K562 (cell line): Measurements from ENCODE around the gene SH3PXD2B. TPM values are rescaled to one million over a fixed set of nuclear protein-coding genes. Genes with fewer than 3 reads are reported as not detected.

ENCODE experiments used
- ATAC-seq: fragments of 200-7000 bp; cut with Tn5 transposase; 3 replicates; pipeline ENCODE4 v1.9.1; 2020; ENCODE audit warnings: moderate library complexity
- BruUV-seq: library from RNA; stranded (reverse); fragments of 400-500 nt; replicated peaks from 2 replicates; lab custom pipeline; 2021; lab: Mats Ljungman, UMichigan
- CTCF ChIA-PET: fragments of 300-600 bp; formaldehyde crosslinking; extraction: SDS; loops from one replicate; lab custom pipeline; 2021; ENCODE audit warnings: low intra/inter-chr PET ratio; lab: Yijun Ruan, JAX
- POLR2A ChIA-PET: fragments of 300-600, 350-650 bp; sonication (Branson Sonifier 250); formaldehyde crosslinking; extraction: SDS; loops from one replicate; lab custom pipeline; 2021; ENCODE audit warnings: antibody characterized with exemption, inconsistent platforms; lab: Yijun Ruan, JAX
- DNase-seq, 4 experiments: peaks; one replicate each; pipeline versions ENCODE4 v3.0.0 to v3.0.0-alpha.2; 2011 to 2018; ENCODE audit warnings: low spot score in 3 of 4, mixed read lengths in 3 of 4; ENCODE audit errors: extremely low read depth in 1 of 4
- FAIRE-seq: peaks from 2 replicates; lab custom pipeline; 2011; peaks lifted over from hg19 to GRCh38; lab: Jason Lieb, UNC
- H2AFZ ChIP-seq: 2 replicates; pipeline ENCODE4 v1.6.0; 2011; ENCODE audit warnings: low read depth, low read length, control low read depth, inconsistent platforms
- H3K27ac ChIP-seq: fragments of 200-600 bp; 3 replicates; pipeline ENCODE4 v1.8.0; 2011; ENCODE audit warnings: low read depth, mild to moderate bottlenecking, control low read depth, inconsistent platforms, low read length, moderate library complexity, mixed read lengths; ENCODE audit errors: extremely low read depth
- H3K27me3 ChIP-seq, 2 experiments: fragments of 300-600 bp in 1 of 2; 2 replicates in 1 of 2; 3 replicates in 1 of 2; pipeline versions ENCODE4 v1.6.0 to v1.8.0; 2011; ENCODE audit warnings: inconsistent platforms in 2 of 2, low read length in 2 of 2, mild to moderate bottlenecking in 1 of 2, mixed read lengths in 1 of 2, moderate library complexity in 1 of 2; ENCODE audit not compliant: control insufficient read depth in 2 of 2, insufficient read depth in 2 of 2
- H3K36me3 ChIP-seq: fragments of 300-600 bp; 3 replicates; pipeline ENCODE4 v1.8.0; 2011; ENCODE audit warnings: mild to moderate bottlenecking, low read length, inconsistent platforms; ENCODE audit not compliant: control insufficient read depth, insufficient read depth
- H3K4me1 ChIP-seq, 2 experiments: fragments of 200-600 bp in 1 of 2; replicated peaks in 1 of 2; 2 replicates in 1 of 2; 3 replicates in 1 of 2; pipeline versions ENCODE4 v1.5.1 to v1.8.0; 2011; ENCODE audit warnings: inconsistent platforms in 2 of 2, low read length in 2 of 2, mild to moderate bottlenecking in 1 of 2, mixed read lengths in 1 of 2, moderate library complexity in 1 of 2; ENCODE audit not compliant: control insufficient read depth in 2 of 2, insufficient read depth in 2 of 2
- H3K4me2 ChIP-seq: 2 replicates; pipeline ENCODE4 v1.6.1; 2011; ENCODE audit warnings: low read length, control low read depth, inconsistent platforms, mixed read lengths; ENCODE audit not compliant: insufficient read depth
- H3K4me3 ChIP-seq: fragments of 200-600 bp; sonication (generic), shearing (Covaris generic); 2 replicates; pipeline ENCODE4 v1.5.1; 2016; ENCODE audit warnings: control low read depth, inconsistent platforms
- H3K79me2 ChIP-seq: fragments of 200-600 bp; 3 replicates; pipeline ENCODE4 v1.8.0; 2011; ENCODE audit warnings: low read length, inconsistent platforms; ENCODE audit not compliant: control insufficient read depth, insufficient read depth
- H3K9ac ChIP-seq, 2 experiments: 2 replicates each; pipeline versions ENCODE4 v1.6.0 to v1.6.1; 2011; ENCODE audit warnings: low read depth in 2 of 2, low read length in 2 of 2, control low read depth in 1 of 2, inconsistent platforms in 1 of 2, mild to moderate bottlenecking in 1 of 2, mixed read lengths in 1 of 2; ENCODE audit not compliant: insufficient read depth in 1 of 2
- H3K9me1 ChIP-seq: one replicate; pipeline ENCODE4 v1.6.0; 2011; ENCODE audit warnings: inconsistent platforms, mild to moderate bottlenecking, low read length, moderate library complexity; ENCODE audit not compliant: control insufficient read depth, insufficient read depth
- H3K9me3 ChIP-seq: replicated peaks from 2 replicates; pipeline ENCODE4 v1.5.1; 2011; ENCODE audit warnings: low read depth, low read length, inconsistent platforms; ENCODE audit not compliant: control insufficient read depth, insufficient read depth
- H4K20me1 ChIP-seq: replicated peaks from 2 replicates; pipeline ENCODE4 v1.6.1; 2011; ENCODE audit warnings: low read length, inconsistent platforms, mixed read lengths; ENCODE audit not compliant: control insufficient read depth, insufficient read depth
- CREBBP ChIP-seq: IDR thresholded peaks from one replicate; pipeline ENCODE4 v1.6.1; 2012; ENCODE audit warnings: low read depth, mild to moderate bottlenecking, control low read depth, inconsistent platforms, low read length
- CUX1 ChIP-seq: fragments of 200-800 bp; sonication (Bioruptor generic); IDR thresholded peaks from 2 replicates; pipeline ENCODE4 v1.6.1; 2016; ENCODE audit warnings: missing genetic modification characterization, missing compliant biosample characterization
- CXXC5 ChIP-seq: fragments of 250-450 bp; sonication (Bioruptor Pico); IDR thresholded peaks from 2 replicates; pipeline ENCODE4 v1.8.0; 2022; ENCODE audit warnings: inconsistent platforms, mild to moderate bottlenecking, moderate library complexity
- JUNB ChIP-seq: fragments of 450-650 bp; formaldehyde crosslinking; conservative IDR thresholded peaks from 2 replicates; pipeline ENCODE4 v1.4.0; 2020; ENCODE audit warnings: mild to moderate bottlenecking
- KDM2B ChIP-seq: fragments of 250-450 bp; sonication (Bioruptor Pico); IDR thresholded peaks from 2 replicates; pipeline ENCODE4 v1.8.0; 2021; ENCODE audit warnings: mild to moderate bottlenecking, moderate library complexity
- KLF13 ChIP-seq: fragments of 450-650 bp; IDR thresholded peaks from 2 replicates; pipeline ENCODE4 v1.6.1; 2016; ENCODE audit warnings: missing genetic modification characterization, low read depth, mild to moderate bottlenecking, missing compliant biosample characterization, moderate library complexity, borderline replicate concordance
- L3MBTL2 ChIP-seq: fragments of 450-650 bp; IDR thresholded peaks from 2 replicates; pipeline ENCODE4 v1.6.1; 2016; ENCODE audit warnings: mild to moderate bottlenecking, moderate library complexity
- NRF1 ChIP-seq, 2 experiments: fragments of 450-650 bp; IDR thresholded peaks in 1 of 2; conservative IDR thresholded peaks in 1 of 2; 2 replicates each; pipeline ENCODE4 v1.6.1; 2014; ENCODE audit warnings: mild to moderate bottlenecking in 2 of 2
- PML ChIP-seq: IDR thresholded peaks from 2 replicates; pipeline ENCODE4 v1.6.1; 2012; ENCODE audit warnings: low read length, inconsistent platforms
- POLR2H ChIP-seq: IDR thresholded peaks from 2 replicates; pipeline ENCODE4 v1.6.1; 2016; ENCODE audit warnings: missing genetic modification characterization, low read depth, mild to moderate bottlenecking, control low read depth, missing compliant biosample characterization, moderate library complexity
- POLR3A ChIP-seq: IDR thresholded peaks from 2 replicates; pipeline ENCODE4 v1.6.1; 2011; ENCODE audit warnings: borderline replicate concordance, mild to moderate bottlenecking, moderate library complexity; ENCODE audit not compliant: insufficient read length, insufficient read depth; ENCODE audit errors: extremely low read depth
- TAF15 ChIP-seq: fragments of 200-400 bp; formaldehyde crosslinking; IDR thresholded peaks from 2 replicates; pipeline ENCODE4 v1.6.1; 2017; ENCODE audit warnings: mild to moderate bottlenecking, low read depth, low read length, moderate library complexity
- TGIF2 ChIP-seq: sonication (generic); formaldehyde crosslinking; IDR thresholded peaks from 2 replicates; pipeline ENCODE4 v1.8.1; 2022; ENCODE audit warnings: mild to moderate bottlenecking, missing genetic modification reagents, moderate library complexity
- TRIM24 ChIP-seq, 2 experiments: fragments of 450-650 bp; IDR thresholded peaks; 2 replicates each; pipeline ENCODE4 v1.6.1; 2016
- ZNF512 ChIP-seq: IDR thresholded peaks from 2 replicates; pipeline ENCODE4 v1.6.1; 2016; ENCODE audit warnings: missing genetic modification characterization, missing compliant biosample characterization
- ZSCAN29 ChIP-seq: fragments of 450-650 bp; IDR thresholded peaks from 2 replicates; pipeline ENCODE4 v1.6.1; 2017
- WGBS: fragments of 100-300 bp; shearing (Covaris generic); methylation state at CpG from one replicate; pipeline ENCODE4 v1.1.6; 2016; ENCODE audit warnings: low coverage, mixed read lengths; ENCODE audit not compliant: insufficient coverage; ENCODE audit errors: missing lambda C conversion rate; 5-methylcytosine and 5-hydroxymethylcytosine counted together
- in situ Hi-C: fragments of 300-500 bp; cut with MboI; formaldehyde crosslinking; loops from 4 replicates; pipeline ENCODE4 v1.15.0; 2018; ENCODE audit warnings: inconsistent platforms, mixed read lengths
- intact Hi-C: fragments of 100-400 bp; cut with micrococcal nuclease; formaldehyde crosslinking; loops from 2 replicates; pipeline ENCODE4 v1.14.2; 2022
- polyA plus RNA-seq, 8 experiments: library from polyadenylated mRNA; depleted of rRNA in 4 of 8; stranded (reverse) in 5 of 8; unstranded in 3 of 8; fragments of >200 nt; fragmentation: Nextera tagmentation in 2 of 8; fragmentation: Illumina TruSeq in 1 of 8; extraction: Ambion mirVana in 2 of 8; extraction: Trizol in 1 of 8; gene quantifications; 2 replicates each; pipeline versions ENCODE4 v1.2.1 to v1.2.3, GENCODE V29; 2011 to 2014; ENCODE audit warnings: inconsistent platforms in 1 of 8, missing spikeins in 1 of 8
- total RNA-seq, 7 experiments: library from RNA; depleted of rRNA in 6 of 7; stranded (reverse); fragments of >200 nt in 6 of 7; fragmentation: Illumina TruSeq in 2 of 7; extraction: Trizol in 2 of 7; gene quantifications; 2 replicates each; pipeline versions ENCODE4 v1.2.1 to v1.2.3, GENCODE V29; 2011 to 2021; ENCODE audit warnings: low replicate concordance in 1 of 7

SH3PXD2B gene
- total and polyA plus RNA-seq, 9 of the 15 experiments (the other 6 are each of a cell fraction or from before 2014, with no cell fraction given): 0.04 to 0.66 (median 0.19) TPM

GRCh38 chr5:172303572-172304335, 150.6 kb downstream of the SH3PXD2B start:
- CTCF ChIA-PET: interaction anchor here (0.6 kb wide), 1 partner anchor 352 kb away, joined by 3 read pairs; no protein-coding TSS in a partner anchor
- H3K9me3 ChIP-seq: no peaks in the 10 kb centered on the region
- FAIRE-seq (no peak), DNase-seq (no peak), ATAC-seq (no peak)
- no peaks in the 10 kb centered on the region for H3K36me3 ChIP-seq
- no peaks in the 10 kb centered on the region for H3K4me1 ChIP-seq
- no peak overlapping the region for H2AFZ ChIP-seq
- H3K79me2 ChIP-seq: no peaks in the 10 kb centered on the region
- intact Hi-C loops (no loop called here), in situ Hi-C loops (no loop called here)
- H3K9me1 ChIP-seq: no peaks in the 10 kb centered on the region
- no peak overlapping the region for H3K4me2 ChIP-seq
- peaks cover 0 to 12% of the 10 kb centered on the region in 2 experiments; a peak in 2 of 5 replicates for H3K27me3 ChIP-seq
- no peak overlapping the region for H3K4me3 ChIP-seq
- H4K20me1 ChIP-seq: no peaks in the 10 kb centered on the region
- POLR2A ChIA-PET: interaction anchor here (0.6 kb wide), 1 partner anchor 76 kb away, joined by 3 read pairs; no protein-coding TSS in a partner anchor
- H3K9ac ChIP-seq: no peak overlapping the region
- BruUV-seq: no TSS peak
- H3K27ac ChIP-seq: no peak overlapping the region
- WGBS: 0% methylated on average over 3 of the region's 3 CpGs
- peak; percentile 73 for TF ChIP-seq POLR2H (tag)
- TF ChIP-seq TGIF2 (CRISPR knock-in tag): no peak
- TF ChIP-seq ZNF512 (tag): no peak
- no peak for TF ChIP-seq CUX1 (CRISPR knock-in tag)
- no peak for TF ChIP-seq TRIM24 (IDR thresholded peaks at IDR 0.05)
- TF ChIP-seq POLR3A: peak; percentile 46
- no peak for TF ChIP-seq CREBBP
- TF ChIP-seq CXXC5 (CRISPR knock-in tag): no peak
- TF ChIP-seq PML: no peak
- TF ChIP-seq ZSCAN29: no peak
- no peak for TF ChIP-seq KLF13 (tag)
- TF ChIP-seq KDM2B (CRISPR knock-in tag): no peak
- TF ChIP-seq JUNB: no peak
- no peak for TF ChIP-seq TAF15
- TF ChIP-seq L3MBTL2: no peak
- TF ChIP-seq NRF1 (conservative IDR thresholded peaks at IDR 0.05 in 1 of 2, IDR thresholded peaks at IDR 0.05 in 1 of 2): no peak
